ENCODE results near the gene RBM26. TPM values are rescaled to one million over a fixed set of nuclear protein-coding genes. Genes with fewer than 3 reads are reported as not detected.

RBM26 gene
- total RNA-seq, 4 donors from 2014 or later: 19.8 to 29.9 (median 21.3) TPM

DNA sequence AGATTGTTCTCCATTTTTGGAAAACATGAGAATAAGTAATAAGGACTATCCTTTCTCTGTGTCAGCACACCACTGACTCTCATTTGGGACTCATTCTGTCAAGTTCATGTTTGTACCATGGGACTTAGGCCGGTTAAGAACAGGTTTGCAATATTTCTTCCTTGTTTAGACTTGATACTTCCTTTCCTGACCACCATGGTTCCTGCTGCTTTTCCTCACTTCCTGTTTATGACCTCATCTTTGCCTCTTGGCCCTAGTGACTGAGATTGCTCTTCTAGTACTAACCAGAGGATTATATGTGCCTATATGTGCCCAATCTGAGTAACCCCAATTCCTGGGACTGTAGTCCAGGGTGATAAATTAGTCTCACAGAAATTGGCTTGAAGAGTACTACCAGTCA is 42.4 kb upstream of the RBM26 start:
- Histone ChIP-seq H3K27ac (replicated peaks in 1 of 4) (no peak overlapping the region), H3K4me3 (no peak overlapping the region), H3K4me1 (no peaks in the 10 kb centered on the region), H3K27me3 (no peaks in the 10 kb centered on the region), H3K9me3 (no peaks in the 10 kb centered on the region), H3K36me3 (no peaks in the 10 kb centered on the region)
- WGBS: 42% methylated on average over 1 of the region's 1 CpG
- TF ChIP-seq, protein P1, sequence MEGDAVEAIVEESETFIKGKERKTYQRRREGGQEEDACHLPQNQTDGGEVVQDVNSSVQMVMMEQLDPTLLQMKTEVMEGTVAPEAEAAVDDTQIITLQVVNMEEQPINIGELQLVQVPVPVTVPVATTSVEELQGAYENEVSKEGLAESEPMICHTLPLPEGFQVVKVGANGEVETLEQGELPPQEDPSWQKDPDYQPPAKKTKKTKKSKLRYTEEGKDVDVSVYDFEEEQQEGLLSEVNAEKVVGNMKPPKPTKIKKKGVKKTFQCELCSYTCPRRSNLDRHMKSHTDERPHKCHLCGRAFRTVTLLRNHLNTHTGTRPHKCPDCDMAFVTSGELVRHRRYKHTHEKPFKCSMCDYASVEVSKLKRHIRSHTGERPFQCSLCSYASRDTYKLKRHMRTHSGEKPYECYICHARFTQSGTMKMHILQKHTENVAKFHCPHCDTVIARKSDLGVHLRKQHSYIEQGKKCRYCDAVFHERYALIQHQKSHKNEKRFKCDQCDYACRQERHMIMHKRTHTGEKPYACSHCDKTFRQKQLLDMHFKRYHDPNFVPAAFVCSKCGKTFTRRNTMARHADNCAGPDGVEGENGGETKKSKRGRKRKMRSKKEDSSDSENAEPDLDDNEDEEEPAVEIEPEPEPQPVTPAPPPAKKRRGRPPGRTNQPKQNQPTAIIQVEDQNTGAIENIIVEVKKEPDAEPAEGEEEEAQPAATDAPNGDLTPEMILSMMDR (IDR thresholded peaks at IDR 0.05): no peak
- TF ChIP-seq POLR2A (IDR thresholded peaks at IDR 0.05; ENCODE audit: low read depth) (no peak), EP300 (IDR thresholded peaks at IDR 0.05) (no peak), POLR2AphosphoS5 (IDR thresholded peaks at IDR 0.05) (no peak)
- intact Hi-C loops (cut with DNase I): no loop called here
- no peak for DNase-seq (ENCODE audit: extremely low spot score)

DNA sequence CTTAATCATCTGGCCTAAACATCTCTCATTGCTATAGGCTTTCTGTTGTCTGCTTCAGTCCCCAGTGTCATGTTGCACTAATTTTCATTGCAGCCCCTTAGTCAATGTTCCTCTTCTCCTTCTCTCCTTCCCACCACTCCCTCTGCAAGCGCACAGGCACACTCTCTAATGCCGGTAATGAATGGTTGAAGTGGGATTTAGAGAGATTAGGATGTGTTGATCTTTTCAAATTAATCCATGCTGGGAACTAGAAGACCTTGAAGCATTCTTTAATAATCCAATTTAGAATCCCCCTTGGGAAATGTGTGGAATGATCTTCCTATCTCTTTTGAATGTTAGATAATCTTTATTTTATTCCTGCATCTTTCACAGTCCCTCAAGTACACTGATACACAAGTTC is 41.7 kb upstream of the RBM26 start:
- 90% methylated on average over 2 of the region's 2 CpGs for WGBS
- intact Hi-C loops (cut with DNase I): no loop called here
- no peaks in the 10 kb centered on the region for H3K9me3 ChIP-seq
- TF ChIP-seq POLR2AphosphoS5 (IDR thresholded peaks at IDR 0.05) (no peak), EP300 (IDR thresholded peaks at IDR 0.05) (no peak), POLR2A (IDR thresholded peaks at IDR 0.05; ENCODE audit: low read depth) (no peak)
- TF ChIP-seq, protein P1 (IDR thresholded peaks at IDR 0.05): no peak
- H3K27me3 ChIP-seq: no peaks in the 10 kb centered on the region
- H3K36me3 ChIP-seq: no peaks in the 10 kb centered on the region
- H3K27ac ChIP-seq (replicated peaks in 1 of 4): no peak overlapping the region
- no peak overlapping the region for H3K4me3 ChIP-seq
- no peaks in the 10 kb centered on the region for H3K4me1 ChIP-seq
- DNase-seq (ENCODE audit: extremely low spot score): no peak

DNA sequence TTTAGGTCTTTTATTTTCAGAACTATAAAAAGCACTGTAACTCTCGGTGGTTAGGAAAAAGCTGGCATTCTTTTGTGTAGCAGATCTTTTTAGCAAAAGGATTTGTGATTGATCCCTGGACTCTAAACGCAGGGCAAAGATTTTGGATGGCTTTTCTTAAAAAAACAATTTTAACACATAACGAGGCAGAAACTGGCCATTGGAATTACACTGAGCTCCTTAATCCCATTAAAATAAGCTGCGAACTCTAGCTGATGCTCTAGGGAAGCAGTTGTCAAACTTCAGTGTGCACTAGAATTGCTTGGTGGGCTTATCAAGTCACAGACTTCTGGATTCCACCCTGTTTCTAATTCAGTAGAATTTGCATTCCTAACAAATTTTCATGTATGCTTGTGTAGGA is 41.1 kb upstream of the RBM26 start:
- no peaks in the 10 kb centered on the region for H3K9me3 ChIP-seq
- no peaks in the 10 kb centered on the region for H3K36me3 ChIP-seq
- H3K27me3 ChIP-seq: no peaks in the 10 kb centered on the region
- H3K4me1 ChIP-seq: no peaks in the 10 kb centered on the region
- no peak overlapping the region for H3K4me3 ChIP-seq
- no peak for DNase-seq (ENCODE audit: extremely low spot score)
- intact Hi-C loops (cut with DNase I): no loop called here
- WGBS: 87% methylated on average over 4 of the region's 4 CpGs
- TF ChIP-seq POLR2A (IDR thresholded peaks at IDR 0.05; ENCODE audit: low read depth): no peak
- no peak for TF ChIP-seq EP300 (IDR thresholded peaks at IDR 0.05)
- TF ChIP-seq, protein P1 (IDR thresholded peaks at IDR 0.05): no peak
- TF ChIP-seq POLR2AphosphoS5 (IDR thresholded peaks at IDR 0.05): no peak
- no peak overlapping the region for H3K27ac ChIP-seq (replicated peaks in 1 of 4)

DNA sequence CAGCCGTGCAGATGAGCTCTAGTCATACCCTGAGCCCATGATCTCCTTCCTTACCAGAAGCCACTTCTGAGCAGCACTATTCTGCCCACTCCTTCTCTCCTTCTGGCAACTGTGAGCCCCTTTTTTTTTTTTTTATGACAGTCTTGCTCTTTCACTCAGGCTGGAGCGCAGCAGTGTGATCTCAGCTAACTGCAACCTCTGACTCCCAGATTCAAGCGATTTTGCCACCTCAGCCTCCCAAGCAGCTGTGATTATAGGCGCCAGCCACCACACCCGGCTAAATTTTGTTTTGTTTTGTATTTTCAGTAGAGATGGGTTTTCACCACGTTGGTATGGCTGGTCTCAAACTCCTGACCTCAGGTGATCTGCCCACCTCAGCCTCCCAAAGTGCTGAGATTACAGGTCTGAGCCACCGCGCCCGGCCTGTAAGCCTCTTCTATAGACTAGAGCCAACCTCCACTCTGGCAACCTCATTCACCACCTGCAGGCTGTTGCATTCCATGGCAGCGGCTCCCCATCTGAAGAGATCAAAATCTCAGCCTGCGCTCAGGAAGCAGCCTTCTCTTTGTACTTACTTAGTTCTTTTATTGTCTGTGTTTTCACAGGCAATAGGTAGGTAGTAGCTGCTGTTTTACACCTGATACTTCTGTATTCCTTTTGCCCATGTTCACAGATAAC is 40.1 kb upstream of the RBM26 start:
- Histone ChIP-seq H3K36me3 (no peaks in the 10 kb centered on the region), H3K27ac (replicated peaks in 1 of 4) (no peak overlapping the region), H3K4me3 (no peak overlapping the region), H3K9me3 (no peaks in the 10 kb centered on the region), H3K27me3 (no peaks in the 10 kb centered on the region), H3K4me1 (no peaks in the 10 kb centered on the region)
- TF ChIP-seq POLR2A (IDR thresholded peaks at IDR 0.05; ENCODE audit: low read depth): no peak
- TF ChIP-seq POLR2AphosphoS5 (IDR thresholded peaks at IDR 0.05): no peak
- no peak for TF ChIP-seq EP300 (IDR thresholded peaks at IDR 0.05)
- TF ChIP-seq, protein P1 (IDR thresholded peaks at IDR 0.05): no peak
- 90% methylated on average over 11 of the region's 11 CpGs for WGBS
- no peak for DNase-seq (ENCODE audit: extremely low spot score)
- intact Hi-C loops (cut with DNase I): no loop called here

DNA sequence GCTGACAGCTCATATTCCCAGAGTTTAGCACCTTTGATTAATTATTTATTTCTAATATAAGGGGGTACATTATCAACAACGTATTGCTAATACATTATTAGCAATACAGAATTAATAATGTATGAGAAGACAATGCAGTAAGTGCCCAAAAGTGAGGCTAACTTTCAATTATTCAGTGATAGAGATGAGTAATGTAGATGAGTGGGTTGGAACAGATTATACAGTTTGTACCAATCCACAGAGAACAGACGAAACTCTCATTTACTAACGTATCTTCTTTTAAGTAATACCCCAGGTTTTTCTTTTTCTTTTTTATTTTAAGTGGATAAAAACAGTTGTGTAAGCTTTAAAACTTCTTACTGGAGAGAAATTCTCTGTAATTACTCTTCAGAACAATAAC is 36.7 kb upstream of the RBM26 start:
- Histone ChIP-seq H3K4me3 (no peak overlapping the region), H3K9me3 (no peaks in the 10 kb centered on the region), H3K36me3 (no peaks in the 10 kb centered on the region), H3K27me3 (no peaks in the 10 kb centered on the region), H3K4me1 (no peaks in the 10 kb centered on the region), H3K27ac (replicated peaks in 1 of 4) (no peak overlapping the region)
- WGBS: 80% methylated on average over 3 of the region's 3 CpGs
- intact Hi-C loops (cut with DNase I): no loop called here
- no peak for TF ChIP-seq POLR2A (IDR thresholded peaks at IDR 0.05; ENCODE audit: low read depth)
- TF ChIP-seq, protein P1 (IDR thresholded peaks at IDR 0.05): no peak
- no peak for TF ChIP-seq POLR2AphosphoS5 (IDR thresholded peaks at IDR 0.05)
- no peak for TF ChIP-seq EP300 (IDR thresholded peaks at IDR 0.05)
- DNase-seq (ENCODE audit: extremely low spot score): no peak
